ENCODE measurements around the gene RUFY2. TPM values are rescaled to one million over a fixed set of nuclear protein-coding genes. Genes with fewer than 3 reads are reported as not detected.
A peak's percentile ranks its signal among the peaks of the same experiment; 100 is the strongest.

Gene RUFY2
- total RNA-seq, 1 experiment from 2014 or later, result 29.4 TPM

- Mint-ChIP-seq H3K4me3 (ENCODE audit: low read depth, unreplicated experiment) (no peak overlapping the region), H3K9me3 (ENCODE audit: low read depth, unreplicated experiment) (no peaks in the 10 kb centered on the region), H3K36me3 (ENCODE audit: insufficient read depth, unreplicated experiment) (peaks cover 65% of the 10 kb centered on the region), H3K27ac (ENCODE audit: unreplicated experiment) (no peak overlapping the region), H3K27me3 (ENCODE audit: unreplicated experiment) (no peaks in the 10 kb centered on the region), H3K4me1 (ENCODE audit: low read depth, unreplicated experiment) (no peaks in the 10 kb centered on the region)
- peak; percentile 89 for TF ChIP-seq CTCF (IDR thresholded peaks at IDR 0.05; ENCODE audit: unreplicated experiment)
- intact Hi-C loops (cut with micrococcal nuclease; ENCODE audit: unreplicated experiment), result loop anchor here (1.0 to 10.0 kb wide), 3 partner anchors 14 to 556 kb away; partner anchors contain the start of gene DDX50
- CTCF ChIA-PET, result interaction anchor here (0.6 to 1.7 kb wide), 9 partner anchors 9 to 583 kb away, joined by 3 to 14 read pairs (median 4); no protein-coding TSS in a partner anchor
- BruUV-seq (replicated peaks), result no TSS peak
- DNase-seq, result peak; percentile 56
Measured at GRCh38 chr10:68348265-68348741, 58.8 kb downstream of the RUFY2 start.

- Mint-ChIP-seq H3K36me3 (ENCODE audit: insufficient read depth, unreplicated experiment) (peaks cover 66% of the 10 kb centered on the region), H3K27me3 (ENCODE audit: unreplicated experiment) (no peaks in the 10 kb centered on the region), H3K4me3 (ENCODE audit: low read depth, unreplicated experiment) (no peak overlapping the region), H3K9me3 (ENCODE audit: low read depth, unreplicated experiment) (no peaks in the 10 kb centered on the region), H3K27ac (ENCODE audit: unreplicated experiment) (no peak overlapping the region), H3K4me1 (ENCODE audit: low read depth, unreplicated experiment) (no peaks in the 10 kb centered on the region)
- intact Hi-C loops (cut with micrococcal nuclease; ENCODE audit: unreplicated experiment), result loop anchor here (10.0 kb wide), 1 partner anchor 558 kb away; the partner anchor contains the start of gene DDX50
- CTCF ChIA-PET, result no interaction called here
- no peak for DNase-seq
- no TSS peak for BruUV-seq (replicated peaks)
- no peak for TF ChIP-seq CTCF (IDR thresholded peaks at IDR 0.05; ENCODE audit: unreplicated experiment)
Measured at GRCh38 chr10:68346774-68347173, 60.3 kb downstream of the RUFY2 start.

GRCh38 chr10:68345621-68346020, 61.5 kb downstream of the RUFY2 start:
- no peak for DNase-seq
- Mint-ChIP-seq H3K36me3 (ENCODE audit: insufficient read depth, unreplicated experiment) (peaks cover 72% of the 10 kb centered on the region), H3K27me3 (ENCODE audit: unreplicated experiment) (no peaks in the 10 kb centered on the region), H3K9me3 (ENCODE audit: low read depth, unreplicated experiment) (no peaks in the 10 kb centered on the region), H3K27ac (ENCODE audit: unreplicated experiment) (peak overlapping the region; percentile 17), H3K4me3 (ENCODE audit: low read depth, unreplicated experiment) (no peak overlapping the region), H3K4me1 (ENCODE audit: low read depth, unreplicated experiment) (no peaks in the 10 kb centered on the region)
- no TSS peak for BruUV-seq (replicated peaks)
- CTCF ChIA-PET, result no interaction called here
- TF ChIP-seq CTCF (IDR thresholded peaks at IDR 0.05; ENCODE audit: unreplicated experiment), result no peak
- intact Hi-C loops (cut with micrococcal nuclease; ENCODE audit: unreplicated experiment), result loop anchor here (10.0 kb wide), 1 partner anchor 559 kb away; the partner anchor contains the start of gene DDX50

- intact Hi-C loops (cut with micrococcal nuclease; ENCODE audit: unreplicated experiment), result loop anchor here (10.0 kb wide), 1 partner anchor 562 kb away; the partner anchor contains the start of gene DDX50
- DNase-seq, result no peak
- no peaks in the 10 kb centered on the region for H3K9me3 Mint-ChIP-seq (ENCODE audit: low read depth, unreplicated experiment)
- peaks cover 10% of the 10 kb centered on the region for H3K4me1 Mint-ChIP-seq (ENCODE audit: low read depth, unreplicated experiment)
- BruUV-seq (replicated peaks), result no TSS peak
- no peak for TF ChIP-seq CTCF (IDR thresholded peaks at IDR 0.05; ENCODE audit: unreplicated experiment)
- no peaks in the 10 kb centered on the region for H3K27me3 Mint-ChIP-seq (ENCODE audit: unreplicated experiment)
- CTCF ChIA-PET, result no interaction called here
- no peak overlapping the region for H3K27ac Mint-ChIP-seq (ENCODE audit: unreplicated experiment)
- no peak overlapping the region for H3K4me3 Mint-ChIP-seq (ENCODE audit: low read depth, unreplicated experiment)
- H3K36me3 Mint-ChIP-seq (ENCODE audit: insufficient read depth, unreplicated experiment), result peaks cover 81% of the 10 kb centered on the region
Measured at GRCh38 chr10:68342909-68343516, 64.1 kb downstream of the RUFY2 start.

Measured in Calu3 (cell line).